Activated gamma-delta T cell treated with anti-CD3 and anti-CD28 coated beads, Interleukin-2, amount 50 U/mL, for 16 hours (primary cell): Measurements from ENCODE around the gene CYP2A13.
"Not testable (repeated sequence)": the region's sequence is repeated elsewhere in the genome, so short reads cannot be mapped to it uniquely, and the experiment has no call there.

Source experiments
- DNase-seq: peaks from one replicate; pipeline ENCODE4 v3.0.0-alpha.2; 2020; ENCODE audit warnings: low read depth

The CYP2A13 gene

GRCh38 chr19:41120929-41121911 is 33.0 kb downstream of the CYP2A13 start:
- DNase-seq, result peak; percentile 46

GRCh38 chr19:41122846-41123245 is 34.6 kb downstream of the CYP2A13 start:
- not testable (repeated sequence) for DNase-seq

GRCh38 chr19:41123716-41124294 is 35.6 kb downstream of the CYP2A13 start:
- no peak for DNase-seq

GRCh38 chr19:41126765-41127203 is 38.5 kb downstream of the CYP2A13 start:
- peak; percentile 27 for DNase-seq

GRCh38 chr19:41127362-41127761 is 39.1 kb downstream of the CYP2A13 start:
- DNase-seq, result not testable (repeated sequence)

- DNase-seq, result peak; percentile 59
Observed at GRCh38 chr19:41127801-41128300, 39.6 kb downstream of the CYP2A13 start.

GRCh38 chr19:41128692-41129091 is 40.4 kb downstream of the CYP2A13 start:
- no peak for DNase-seq

GRCh38 chr19:41131186-41131585 is 42.9 kb downstream of the CYP2A13 start:
- no peak for DNase-seq

GRCh38 chr19:41133260-41133659 is 45.0 kb downstream of the CYP2A13 start:
- no peak for DNase-seq

GRCh38 chr19:41134616-41135015 is 46.4 kb downstream of the CYP2A13 start:
- no peak for DNase-seq

- not testable (repeated sequence) for DNase-seq
Observed at GRCh38 chr19:41135390-41136384, 47.4 kb downstream of the CYP2A13 start.

- DNase-seq, result no peak
Observed at GRCh38 chr19:41136636-41137455, 48.6 kb downstream of the CYP2A13 start.

GRCh38 chr19:41144403-41144802 is 56.2 kb downstream of the CYP2A13 start:
- DNase-seq, result peak; percentile 85
